ENCODE data around the gene TPRG1.

GRCh38 chr3:189294649-189295048 is 122.9 kb downstream of the TPRG1 start:
- TF ChIP-seq POLR2AphosphoS5 (IDR thresholded peaks at IDR 0.05) (no peak), POLR2A (IDR thresholded peaks at IDR 0.05) (no peak), EP300 (IDR thresholded peaks at IDR 0.05) (no peak), CTCF (IDR thresholded peaks at IDR 0.05) (no peak)

All from gastroesophageal sphincter (tissue), 3 donors.